Subcutaneous abdominal adipose tissue (tissue), 5 donors: ENCODE results near the gene TBC1D2B.

Experiments used
- H3K27ac ChIP-seq: one replicate; pipeline ENCODE4 v1.7.0; 2013; ENCODE audit warnings: low read depth, mild to moderate bottlenecking, inconsistent platforms, low read length, moderate library complexity
- H3K27me3 ChIP-seq, 5 donors: one replicate each; pipeline ENCODE4 v1.7.0; 2013; ENCODE audit warnings: low read length in 5 of 5, inconsistent platforms in 1 of 5; ENCODE audit not compliant: control insufficient read depth in 5 of 5, insufficient read depth in 4 of 5
- H3K36me3 ChIP-seq, 5 donors: one replicate each; pipeline ENCODE4 v1.7.0; 2013; ENCODE audit warnings: low read length in 5 of 5; ENCODE audit not compliant: control insufficient read depth in 5 of 5, insufficient read depth in 5 of 5
- H3K4me1 ChIP-seq, 5 donors: one replicate each; pipeline ENCODE4 v1.7.0; 2013; ENCODE audit warnings: low read length in 5 of 5, mild to moderate bottlenecking in 3 of 5, moderate library complexity in 1 of 5; ENCODE audit not compliant: control insufficient read depth in 5 of 5, insufficient read depth in 5 of 5
- H3K4me3 ChIP-seq, 5 donors: one replicate each; pipeline ENCODE4 v1.7.0; 2013; ENCODE audit warnings: low read length in 5 of 5, low read depth in 1 of 5
- H3K9ac ChIP-seq, 5 donors: one replicate each; pipeline ENCODE4 v1.7.0; 2013; ENCODE audit warnings: low read length in 5 of 5, mild to moderate bottlenecking in 4 of 5, moderate library complexity in 3 of 5
- H3K9me3 ChIP-seq, 5 donors: one replicate each; pipeline ENCODE4 v1.7.0; 2013; ENCODE audit warnings: low read length in 5 of 5; ENCODE audit not compliant: control insufficient read depth in 5 of 5
- donor health status: healthy.
- donor health status: healthy.
- donor health status: healthy.
- donor health status: healthy.
- donor health status: healthy.

Gene TBC1D2B

DNA sequence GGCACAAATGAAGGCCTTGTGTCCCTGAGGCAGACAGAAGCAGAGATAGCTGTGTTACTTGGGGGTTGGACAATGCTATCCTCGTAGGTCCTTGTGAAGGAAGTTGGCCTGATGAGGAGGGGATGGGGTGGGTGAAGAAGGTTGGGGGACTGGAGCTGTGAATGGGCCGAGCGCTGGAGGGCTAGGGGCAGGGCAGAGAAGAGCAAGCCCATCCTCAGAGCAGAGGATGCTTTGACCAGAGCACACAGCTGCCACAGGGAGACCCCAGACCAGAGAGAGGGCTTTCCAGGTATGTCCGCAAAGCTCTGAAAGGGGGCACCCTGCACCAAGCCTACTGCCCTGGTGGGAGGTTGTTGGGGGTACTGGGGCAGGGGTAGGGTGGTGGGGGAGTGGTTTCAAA lies 5.7 kb upstream of the TBC1D2B start:
- no peaks in the 10 kb centered on the region for H3K36me3 ChIP-seq
- peaks cover 2 to 40% (median 34%) of the 10 kb centered on the region in 5 donors for H3K4me1 ChIP-seq
- peak overlapping the region in 1 of 5 donors; percentile 5 for H3K9ac ChIP-seq
- H3K27me3 ChIP-seq: no peaks in the 10 kb centered on the region
- no peak overlapping the region for H3K27ac ChIP-seq
- no peaks in the 10 kb centered on the region for H3K9me3 ChIP-seq
- H3K4me3 ChIP-seq: no peak overlapping the region

DNA sequence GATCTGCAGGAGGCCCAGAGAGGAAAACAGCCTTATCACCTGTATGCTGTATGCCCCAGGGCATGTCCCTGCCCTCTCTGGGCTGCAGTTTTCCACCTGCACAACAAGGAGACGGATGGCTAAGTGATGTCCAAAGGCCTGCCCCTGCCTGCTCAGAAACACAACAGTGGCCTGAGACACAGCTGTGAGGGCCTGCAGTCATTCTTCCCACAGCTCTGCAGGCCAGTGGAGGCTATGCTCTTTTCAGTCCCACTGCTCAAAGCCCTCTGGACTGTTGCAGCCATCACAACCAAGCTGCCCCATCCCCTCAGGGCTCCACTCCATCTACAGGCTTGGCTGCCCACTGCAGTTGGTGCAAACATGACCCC lies 5.2 kb upstream of the TBC1D2B start:
- peak overlapping the region in 1 of 5 donors; percentile 5 for H3K9ac ChIP-seq
- no peak overlapping the region for H3K4me3 ChIP-seq
- H3K36me3 ChIP-seq: no peaks in the 10 kb centered on the region
- no peaks in the 10 kb centered on the region for H3K9me3 ChIP-seq
- H3K4me1 ChIP-seq: peaks cover 2 to 44% (median 38%) of the 10 kb centered on the region in 5 donors
- no peak overlapping the region for H3K27ac ChIP-seq
- H3K27me3 ChIP-seq: no peaks in the 10 kb centered on the region

DNA sequence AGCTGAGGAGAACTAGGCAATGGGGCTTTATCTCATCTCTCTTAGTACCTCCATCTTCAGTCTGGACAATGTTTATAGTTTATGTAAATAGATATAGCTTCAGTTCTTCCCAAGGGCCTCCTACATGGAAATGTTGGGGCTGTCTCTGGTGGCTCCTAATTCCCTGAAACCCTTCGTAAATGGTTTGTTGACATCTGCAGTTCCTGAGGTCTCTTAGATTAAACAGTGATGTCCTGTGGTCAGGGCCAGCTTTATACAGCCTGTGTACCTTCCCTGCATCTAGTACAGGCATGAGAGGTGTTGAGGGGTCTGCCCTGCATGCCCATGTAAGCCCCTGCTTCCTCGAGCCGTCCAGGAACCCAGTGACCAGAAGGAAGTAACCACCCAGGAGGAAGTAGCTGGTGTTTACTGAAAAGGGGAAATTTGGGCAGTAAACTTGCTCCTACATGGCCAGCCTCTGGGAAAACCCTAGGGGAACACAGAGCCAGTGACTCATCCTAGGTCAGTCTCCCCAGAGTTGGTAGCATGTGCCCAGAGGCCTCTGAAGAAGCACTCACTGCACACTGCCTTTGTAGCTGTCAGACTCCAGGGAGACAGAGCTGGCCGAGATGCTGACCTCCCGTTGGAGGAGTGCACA lies 4.7 kb upstream of the TBC1D2B start:
- Histone ChIP-seq H3K9me3 (no peaks in the 10 kb centered on the region), H3K27ac (no peak overlapping the region), H3K27me3 (no peaks in the 10 kb centered on the region), H3K4me1 (peaks cover 2 to 45% (median 39%) of the 10 kb centered on the region in 5 donors), H3K9ac (peak overlapping the region in 2 of 5 donors; percentile 5 to 13), H3K4me3 (peak overlapping the region in 1 of 5 donors; percentile 24), H3K36me3 (no peaks in the 10 kb centered on the region)

- no peak overlapping the region for H3K4me3 ChIP-seq
- no peak overlapping the region for H3K9ac ChIP-seq
- H3K27ac ChIP-seq: no peak overlapping the region
- H3K4me1 ChIP-seq: peaks cover 10 to 53% (median 46%) of the 10 kb centered on the region in 5 donors
- no peaks in the 10 kb centered on the region for H3K9me3 ChIP-seq
- no peaks in the 10 kb centered on the region for H3K27me3 ChIP-seq
- no peaks in the 10 kb centered on the region for H3K36me3 ChIP-seq
Measured at GRCh38 chr15:78080088-78080460, 2.6 kb upstream of the TBC1D2B start.

- Histone ChIP-seq H3K4me1 (peaks cover 10 to 57% (median 50%) of the 10 kb centered on the region in 5 donors), H3K4me3 (no peak overlapping the region), H3K27me3 (no peaks in the 10 kb centered on the region), H3K36me3 (no peaks in the 10 kb centered on the region), H3K27ac (no peak overlapping the region), H3K9me3 (no peaks in the 10 kb centered on the region), H3K9ac (no peak overlapping the region)
Measured at GRCh38 chr15:78079298-78080087, 2.0 kb upstream of the TBC1D2B start.

DNA sequence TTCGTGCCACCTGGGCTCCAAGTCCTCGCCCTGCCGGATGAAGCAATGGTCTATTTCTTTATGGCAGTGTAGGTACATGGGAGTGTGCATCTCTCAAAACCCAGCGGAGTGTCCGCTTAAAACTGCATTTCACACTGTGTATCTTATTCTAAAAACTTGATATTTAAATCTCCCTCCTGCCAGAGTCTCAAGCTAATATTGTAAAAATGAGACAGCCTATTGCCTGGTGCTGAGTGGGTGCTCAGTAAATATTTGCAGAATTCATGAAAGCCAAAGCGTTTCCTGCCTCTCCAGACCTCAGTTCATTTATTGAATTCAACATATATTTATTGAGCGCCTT lies 330 bp upstream of the TBC1D2B start:
- H3K27ac ChIP-seq: peak overlapping the region; percentile 60
- H3K4me1 ChIP-seq: peaks cover 11 to 58% (median 56%) of the 10 kb centered on the region in 5 donors
- no peaks in the 10 kb centered on the region for H3K27me3 ChIP-seq
- no peaks in the 10 kb centered on the region for H3K9me3 ChIP-seq
- H3K36me3 ChIP-seq: no peaks in the 10 kb centered on the region
- H3K4me3 ChIP-seq: peak overlapping the region; percentile 55 to 97 (median 92)
- peak overlapping the region in 2 of 5 donors; percentile 30 to 60 for H3K9ac ChIP-seq

GRCh38 chr15:78076231-78077052 lies 1.1 kb downstream of the TBC1D2B start:
- H3K27me3 ChIP-seq: no peaks in the 10 kb centered on the region
- peaks cover 14 to 63% (median 60%) of the 10 kb centered on the region in 5 donors for H3K4me1 ChIP-seq
- no peaks in the 10 kb centered on the region for H3K9me3 ChIP-seq
- H3K36me3 ChIP-seq: no peaks in the 10 kb centered on the region
- H3K9ac ChIP-seq: peak overlapping the region; percentile 67 to 92 (median 90)
- H3K4me3 ChIP-seq: peak overlapping the region; percentile 92 to 99 (median 97)
- peak overlapping the region; percentile 98 for H3K27ac ChIP-seq

DNA sequence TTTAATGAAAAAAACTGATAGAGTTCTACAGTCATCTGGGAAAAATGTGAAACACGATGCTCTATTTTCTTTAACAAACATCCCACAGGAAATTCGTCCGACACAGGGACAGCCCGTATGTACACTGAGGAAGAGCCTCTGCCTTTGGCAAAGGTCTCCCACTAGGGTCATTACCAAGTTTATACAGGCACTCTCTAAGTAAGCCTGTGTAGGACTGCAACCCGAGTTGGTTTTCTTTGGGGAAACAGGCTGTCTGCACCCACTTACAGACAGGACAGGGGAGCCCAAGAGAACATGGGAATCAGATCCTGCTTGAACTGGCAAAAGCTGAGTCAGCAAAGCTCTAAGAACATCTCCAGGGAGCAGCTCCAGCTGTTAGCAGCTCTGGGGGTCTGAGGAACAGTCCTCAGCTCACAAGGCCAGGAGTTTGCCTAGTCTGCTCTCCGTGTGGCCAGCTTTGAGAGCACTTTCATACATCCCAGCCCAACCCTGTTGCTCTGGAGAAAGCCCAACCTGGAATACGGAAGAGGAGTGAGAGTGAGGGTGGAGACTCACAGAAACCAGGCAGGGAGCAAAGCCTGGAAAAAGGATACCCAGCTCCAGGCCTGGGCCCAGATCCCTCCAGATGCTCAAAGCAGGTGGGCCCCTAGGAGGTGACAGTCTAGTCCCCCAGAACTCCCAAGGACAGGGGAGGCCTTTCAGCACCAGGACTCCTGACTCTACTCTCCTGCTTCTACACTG lies 1.9 kb downstream of the TBC1D2B start:
- no peaks in the 10 kb centered on the region for H3K36me3 ChIP-seq
- H3K27ac ChIP-seq: peak overlapping the region; percentile 98
- H3K9me3 ChIP-seq: no peaks in the 10 kb centered on the region
- peak overlapping the region; percentile 92 to 99 (median 97) for H3K4me3 ChIP-seq
- H3K9ac ChIP-seq: peak overlapping the region; percentile 50 to 91 (median 67)
- H3K4me1 ChIP-seq: peaks cover 14 to 71% (median 65%) of the 10 kb centered on the region in 5 donors
- H3K27me3 ChIP-seq: no peaks in the 10 kb centered on the region

GRCh38 chr15:78073046-78073787 lies 4.3 kb downstream of the TBC1D2B start:
- Histone ChIP-seq H3K4me3 (peak overlapping the region in 3 of 5 donors; percentile 1 to 20 (median 7)), H3K36me3 (no peaks in the 10 kb centered on the region), H3K27me3 (no peaks in the 10 kb centered on the region), H3K4me1 (peaks cover 23 to 95% (median 89%) of the 10 kb centered on the region in 5 donors), H3K9ac (peak overlapping the region; percentile 15 to 53 (median 44)), H3K9me3 (no peaks in the 10 kb centered on the region), H3K27ac (peak overlapping the region; percentile 98)
